Activated B cell treated with CpG ODN at 0.5 μM for 24 hours (primary cell): ENCODE results near the gene KCND3. TPM values are rescaled to one million over a fixed set of nuclear protein-coding genes. Genes with fewer than 3 reads are reported as not detected.

Experiments used
- ATAC-seq: fragments of 200-7000 bp; cut with Tn5 transposase; one replicate; pipeline ENCODE4 v1.10.0; 2021; ENCODE audit warnings: low read depth, mild to moderate bottlenecking, moderate library complexity
- CTCF ChIA-PET: fragments of 350-600 bp; sonication (Branson Sonifier 250); formaldehyde crosslinking; loops from one replicate; lab custom pipeline; 2021; ENCODE audit warnings: antibody characterized with exemption; lab: Charles Lee
- POLR2A ChIA-PET: fragments of 350-600 bp; sonication (Branson Sonifier 250); formaldehyde crosslinking; loops from one replicate; lab custom pipeline; 2021; ENCODE audit warnings: antibody characterized with exemption; lab: Charles Lee
- DNase-seq: peaks from one replicate; pipeline ENCODE4 v3.0.0; 2022
- H3K27ac Mint-ChIP-seq: one replicate; pipeline ENCODE4 v1.8.0; 2020; ENCODE audit warnings: mixed read lengths
- H3K27me3 Mint-ChIP-seq: one replicate; pipeline ENCODE4 v1.8.0; 2021; ENCODE audit warnings: mixed read lengths
- H3K36me3 Mint-ChIP-seq: one replicate; pipeline ENCODE4 v1.8.0; 2021; ENCODE audit warnings: low read depth, mixed read lengths
- H3K4me1 Mint-ChIP-seq: one replicate; pipeline ENCODE4 v1.8.0; 2021; ENCODE audit warnings: mixed read lengths
- H3K4me3 Mint-ChIP-seq: one replicate; pipeline ENCODE4 v1.8.0; 2020; ENCODE audit warnings: mild to moderate bottlenecking, mixed read lengths
- H3K9me3 Mint-ChIP-seq: one replicate; pipeline ENCODE4 v1.8.0; 2020; ENCODE audit warnings: mixed read lengths
- intact Hi-C: fragments of 100-400 bp; cut with micrococcal nuclease; formaldehyde crosslinking; loops from one replicate; pipeline ENCODE4 v1.15.1; 2024
- total RNA-seq: library from RNA; stranded (reverse); gene quantifications from 2 replicates; pipeline ENCODE4 v1.2.3, GENCODE V29; 2022
- TF ChIP-seq, protein P1 (sequence below): fragments of 200-600 bp; IDR thresholded peaks from one replicate; pipeline ENCODE4 v1.8.0; 2022; ENCODE audit warnings: antibody characterized with exemption, mild to moderate bottlenecking

The KCND3 gene
- total RNA-seq, 1 donor from 2014 or later, result 0.04 TPM

DNA sequence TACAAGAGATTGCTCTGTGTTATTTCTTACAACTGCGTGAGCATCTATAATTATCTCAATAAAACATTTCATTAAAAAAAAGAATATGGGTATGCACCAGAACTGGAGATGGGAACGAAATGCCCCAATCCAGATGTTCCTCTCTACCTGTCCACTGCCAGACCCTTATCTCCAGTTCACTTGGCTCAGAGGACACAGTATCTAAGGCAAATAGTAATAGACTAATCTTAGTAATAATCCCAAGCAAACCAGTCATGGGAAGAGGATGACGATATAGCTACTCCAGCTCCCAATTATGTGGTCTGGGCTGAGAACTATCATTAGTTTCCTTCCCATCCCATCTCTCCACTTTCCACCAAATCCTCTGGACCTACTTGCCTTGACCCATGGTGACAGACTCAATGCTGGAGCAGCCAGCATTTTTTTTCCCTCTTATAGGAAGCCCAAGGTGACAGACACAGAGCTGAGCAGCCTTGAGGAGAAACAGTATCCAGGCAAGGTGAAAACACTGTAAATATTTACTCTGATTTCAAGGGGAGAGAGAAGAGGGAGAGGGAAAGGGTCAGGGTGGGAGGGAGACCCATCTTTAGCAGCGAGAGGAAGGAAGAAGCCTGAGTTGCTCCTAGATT, 205.1 kb downstream of the KCND3 start:
- no peaks in the 10 kb centered on the region for H3K4me1 Mint-ChIP-seq

DNA sequence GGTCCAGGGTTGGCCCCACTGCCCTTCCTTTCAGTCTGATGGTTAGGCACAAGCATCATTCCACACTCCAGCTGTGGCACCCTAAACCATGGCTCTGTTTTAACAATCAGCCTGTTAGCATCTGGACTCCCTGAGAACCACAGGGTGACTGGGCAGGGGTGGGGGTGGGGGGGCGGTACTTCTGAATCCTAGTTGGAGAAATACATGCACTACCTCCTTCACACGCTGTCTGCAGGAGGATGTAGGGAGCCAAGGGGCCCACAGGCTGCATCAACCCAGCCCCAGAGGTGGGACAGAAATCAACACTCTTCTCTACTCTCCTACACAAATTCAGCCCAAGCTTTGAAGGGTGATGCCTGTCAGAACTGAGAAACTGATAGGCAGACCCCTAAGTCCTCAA, 209.9 kb downstream of the KCND3 start:
- Mint-ChIP-seq H3K4me3 (no peak overlapping the region), H3K4me1 (no peaks in the 10 kb centered on the region), H3K9me3 (no peaks in the 10 kb centered on the region), H3K27me3 (peaks cover 2% of the 10 kb centered on the region), H3K36me3 (no peaks in the 10 kb centered on the region), H3K27ac (no peak overlapping the region)
- intact Hi-C loops, result no loop called here
- ATAC-seq (no peak), DNase-seq (no peak)
- TF ChIP-seq, protein P1, sequence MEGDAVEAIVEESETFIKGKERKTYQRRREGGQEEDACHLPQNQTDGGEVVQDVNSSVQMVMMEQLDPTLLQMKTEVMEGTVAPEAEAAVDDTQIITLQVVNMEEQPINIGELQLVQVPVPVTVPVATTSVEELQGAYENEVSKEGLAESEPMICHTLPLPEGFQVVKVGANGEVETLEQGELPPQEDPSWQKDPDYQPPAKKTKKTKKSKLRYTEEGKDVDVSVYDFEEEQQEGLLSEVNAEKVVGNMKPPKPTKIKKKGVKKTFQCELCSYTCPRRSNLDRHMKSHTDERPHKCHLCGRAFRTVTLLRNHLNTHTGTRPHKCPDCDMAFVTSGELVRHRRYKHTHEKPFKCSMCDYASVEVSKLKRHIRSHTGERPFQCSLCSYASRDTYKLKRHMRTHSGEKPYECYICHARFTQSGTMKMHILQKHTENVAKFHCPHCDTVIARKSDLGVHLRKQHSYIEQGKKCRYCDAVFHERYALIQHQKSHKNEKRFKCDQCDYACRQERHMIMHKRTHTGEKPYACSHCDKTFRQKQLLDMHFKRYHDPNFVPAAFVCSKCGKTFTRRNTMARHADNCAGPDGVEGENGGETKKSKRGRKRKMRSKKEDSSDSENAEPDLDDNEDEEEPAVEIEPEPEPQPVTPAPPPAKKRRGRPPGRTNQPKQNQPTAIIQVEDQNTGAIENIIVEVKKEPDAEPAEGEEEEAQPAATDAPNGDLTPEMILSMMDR, result no peak
- ChIA-PET POLR2A (no interaction called here), CTCF (no interaction called here)

More for the DNA sequence above, 205.1 kb downstream of the KCND3 start:
- Mint-ChIP-seq H3K4me3 (no peak overlapping the region), H3K27me3 (peaks cover 16% of the 10 kb centered on the region), H3K9me3 (no peaks in the 10 kb centered on the region), H3K27ac (no peak overlapping the region), H3K36me3 (no peaks in the 10 kb centered on the region)
- intact Hi-C loops, result no loop called here
- POLR2A ChIA-PET, result no interaction called here
- ATAC-seq (no peak), DNase-seq (no peak)
- CTCF ChIA-PET, result interaction anchor here (1.6 kb wide), 1 partner anchor 15 kb away, joined by 4 read pairs; no protein-coding TSS in a partner anchor
- TF ChIP-seq, protein P1, result no peak

DNA sequence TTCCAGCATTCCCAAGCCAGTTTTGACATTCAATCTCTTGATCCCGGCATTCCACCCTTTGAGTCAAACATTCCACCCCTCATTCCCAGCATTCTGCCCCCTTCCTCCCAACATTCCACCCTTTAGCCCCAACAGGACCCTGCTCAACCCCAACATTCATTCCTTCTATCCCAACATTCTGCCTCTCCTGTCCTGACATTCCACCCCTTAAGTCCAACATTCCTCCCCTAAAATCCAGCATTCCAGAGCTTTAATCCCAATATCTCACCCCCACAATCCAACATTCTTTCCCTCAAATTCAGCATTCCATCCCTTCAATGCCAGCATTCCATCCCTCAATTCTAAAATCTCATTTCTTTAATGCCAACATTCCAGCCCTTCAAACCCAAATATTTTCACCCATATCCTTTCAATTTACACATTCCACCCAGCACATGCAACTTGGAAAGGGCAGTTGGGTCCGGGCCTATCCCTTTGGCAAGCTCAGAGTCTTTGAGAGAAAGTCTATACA, 210.9 kb downstream of the KCND3 start:
- TF ChIP-seq, protein P1, result no peak
- Mint-ChIP-seq H3K9me3 (no peaks in the 10 kb centered on the region), H3K4me3 (no peak overlapping the region), H3K27me3 (no peaks in the 10 kb centered on the region), H3K36me3 (no peaks in the 10 kb centered on the region), H3K4me1 (no peaks in the 10 kb centered on the region), H3K27ac (no peak overlapping the region)
- no peak for ATAC-seq
- CTCF ChIA-PET, result interaction anchor here (1.9 kb wide), 1 partner anchor 9 kb away, joined by 5 read pairs; no protein-coding TSS in a partner anchor
- intact Hi-C loops, result no loop called here
- POLR2A ChIA-PET, result no interaction called here
- no peak for DNase-seq

DNA sequence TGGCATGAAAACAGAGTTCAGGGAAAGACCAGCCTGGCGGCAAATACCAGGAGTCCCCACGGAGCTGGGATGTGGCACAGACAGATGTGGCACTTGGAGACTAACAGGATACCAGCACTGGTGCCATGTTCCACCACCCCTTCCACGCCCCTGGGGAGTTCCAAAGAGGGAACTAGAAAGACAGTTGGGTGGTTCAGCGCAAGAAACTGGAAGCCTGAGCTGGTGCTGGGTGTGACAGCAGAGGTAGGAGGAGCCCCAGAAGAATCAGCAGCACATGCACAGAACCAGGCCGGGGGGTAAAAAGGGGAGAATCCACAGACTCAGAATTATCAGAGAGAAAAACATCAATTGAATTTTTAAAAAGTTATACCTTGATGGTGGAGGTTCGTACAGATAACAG, 211.4 kb downstream of the KCND3 start:
- intact Hi-C loops, result no loop called here
- no peaks in the 10 kb centered on the region for H3K36me3 Mint-ChIP-seq
- no peaks in the 10 kb centered on the region for H3K27me3 Mint-ChIP-seq
- no peak overlapping the region for H3K27ac Mint-ChIP-seq
- H3K4me3 Mint-ChIP-seq, result no peak overlapping the region
- CTCF ChIA-PET, result interaction anchor here (1.9 kb wide), 1 partner anchor 9 kb away, joined by 5 read pairs; no protein-coding TSS in a partner anchor
- ATAC-seq, result no peak
- POLR2A ChIA-PET, result no interaction called here
- DNase-seq, result no peak
- no peaks in the 10 kb centered on the region for H3K9me3 Mint-ChIP-seq
- TF ChIP-seq, protein P1, result no peak
- H3K4me1 Mint-ChIP-seq, result no peaks in the 10 kb centered on the region

DNA sequence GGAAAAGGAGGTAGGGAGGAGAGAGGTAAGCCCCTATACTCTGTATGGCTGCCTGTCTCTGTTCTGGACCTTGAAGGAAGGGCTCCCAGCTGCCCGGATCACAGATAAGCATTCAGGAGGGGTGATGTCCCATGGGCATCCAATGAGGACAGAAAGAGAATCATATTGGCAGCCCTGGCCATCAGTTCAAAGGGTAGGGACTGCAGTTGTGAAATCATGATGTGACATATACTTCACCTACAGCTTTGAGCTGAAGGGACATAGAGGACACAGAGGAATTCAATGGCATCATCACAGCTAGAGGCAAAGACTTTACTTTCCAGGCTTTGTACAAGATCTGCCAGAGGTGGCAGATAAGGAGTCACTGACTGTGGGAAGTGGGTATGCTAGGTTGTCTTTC, 212.2 kb downstream of the KCND3 start:
- DNase-seq, result no peak
- no peaks in the 10 kb centered on the region for H3K4me1 Mint-ChIP-seq
- POLR2A ChIA-PET, result no interaction called here
- no peaks in the 10 kb centered on the region for H3K9me3 Mint-ChIP-seq
- no peaks in the 10 kb centered on the region for H3K27me3 Mint-ChIP-seq
- CTCF ChIA-PET, result interaction anchor here (1.9 kb wide), 1 partner anchor 8 kb away, joined by 5 read pairs; no protein-coding TSS in a partner anchor
- intact Hi-C loops, result no loop called here
- no peak overlapping the region for H3K27ac Mint-ChIP-seq
- TF ChIP-seq, protein P1, result no peak
- H3K4me3 Mint-ChIP-seq, result no peak overlapping the region
- ATAC-seq, result no peak
- no peaks in the 10 kb centered on the region for H3K36me3 Mint-ChIP-seq
